Measurements from ENCODE around the gene TBL3. TPM values are rescaled to one million over a fixed set of nuclear protein-coding genes. Genes with fewer than 3 reads are reported as not detected.

The TBL3 gene
- polyA plus RNA-seq, 1 donor from 2014 or later, result 21.4 TPM

DNA sequence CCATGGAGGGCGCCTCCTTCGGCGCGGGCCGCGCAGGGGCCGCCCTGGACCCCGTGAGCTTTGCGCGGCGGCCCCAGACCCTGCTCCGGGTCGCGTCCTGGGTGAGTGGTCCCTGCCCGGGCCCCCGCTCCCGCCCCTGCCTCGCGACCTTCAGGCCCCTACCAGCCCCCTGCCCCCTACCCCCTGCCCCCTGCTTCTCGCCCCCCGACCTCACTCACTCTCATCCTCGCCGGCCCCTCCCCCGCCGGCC is 18.2 kb downstream of the TBL3 start:
- no peak overlapping the region for H3K27ac ChIP-seq (ENCODE audit: low read length)
- H3K9me3 ChIP-seq (ENCODE audit: low read length), result no peaks in the 10 kb centered on the region
- H4K20me1 ChIP-seq (ENCODE audit: insufficient read depth), result no peaks in the 10 kb centered on the region
- H3K79me2 ChIP-seq (replicated peaks; ENCODE audit: insufficient read depth, low read length), result no peaks in the 10 kb centered on the region
- H3K36me3 ChIP-seq (ENCODE audit: insufficient read depth, low read length), result no peaks in the 10 kb centered on the region
- H3K9ac ChIP-seq (ENCODE audit: low read length), result peak overlapping the region; percentile 80
- no peaks in the 10 kb centered on the region for H3F3A ChIP-seq (ENCODE audit: insufficient read depth, low read length, poor library complexity, severe bottlenecking)
- H3K27me3 ChIP-seq (ENCODE audit: insufficient read depth, low read depth, low read length), result peaks cover 21% of the 10 kb centered on the region
- TF ChIP-seq RAD21 (conservative IDR thresholded peaks at IDR 0.05), result no peak
- TF ChIP-seq TAF1 (IDR thresholded peaks at IDR 0.05; ENCODE audit: low read depth), result no peak
- TF ChIP-seq MXI1 (conservative IDR thresholded peaks at IDR 0.05; ENCODE audit: poor library complexity, severe bottlenecking), result no peak
- TF ChIP-seq, protein P1, sequence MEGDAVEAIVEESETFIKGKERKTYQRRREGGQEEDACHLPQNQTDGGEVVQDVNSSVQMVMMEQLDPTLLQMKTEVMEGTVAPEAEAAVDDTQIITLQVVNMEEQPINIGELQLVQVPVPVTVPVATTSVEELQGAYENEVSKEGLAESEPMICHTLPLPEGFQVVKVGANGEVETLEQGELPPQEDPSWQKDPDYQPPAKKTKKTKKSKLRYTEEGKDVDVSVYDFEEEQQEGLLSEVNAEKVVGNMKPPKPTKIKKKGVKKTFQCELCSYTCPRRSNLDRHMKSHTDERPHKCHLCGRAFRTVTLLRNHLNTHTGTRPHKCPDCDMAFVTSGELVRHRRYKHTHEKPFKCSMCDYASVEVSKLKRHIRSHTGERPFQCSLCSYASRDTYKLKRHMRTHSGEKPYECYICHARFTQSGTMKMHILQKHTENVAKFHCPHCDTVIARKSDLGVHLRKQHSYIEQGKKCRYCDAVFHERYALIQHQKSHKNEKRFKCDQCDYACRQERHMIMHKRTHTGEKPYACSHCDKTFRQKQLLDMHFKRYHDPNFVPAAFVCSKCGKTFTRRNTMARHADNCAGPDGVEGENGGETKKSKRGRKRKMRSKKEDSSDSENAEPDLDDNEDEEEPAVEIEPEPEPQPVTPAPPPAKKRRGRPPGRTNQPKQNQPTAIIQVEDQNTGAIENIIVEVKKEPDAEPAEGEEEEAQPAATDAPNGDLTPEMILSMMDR (IDR thresholded peaks at IDR 0.05; ENCODE audit: poor library complexity, severe bottlenecking), result no peak
- no peak overlapping the region for H3K4me2 ChIP-seq (ENCODE audit: low read length)
- peak overlapping the region; percentile 33 for H2AFZ ChIP-seq (ENCODE audit: low read depth, low read length)
- peak overlapping the region; percentile 88 for H3K4me3 ChIP-seq (ENCODE audit: low read length)
- no peaks in the 10 kb centered on the region for H3K9me2 ChIP-seq (ENCODE audit: insufficient read depth, low read length)

DNA sequence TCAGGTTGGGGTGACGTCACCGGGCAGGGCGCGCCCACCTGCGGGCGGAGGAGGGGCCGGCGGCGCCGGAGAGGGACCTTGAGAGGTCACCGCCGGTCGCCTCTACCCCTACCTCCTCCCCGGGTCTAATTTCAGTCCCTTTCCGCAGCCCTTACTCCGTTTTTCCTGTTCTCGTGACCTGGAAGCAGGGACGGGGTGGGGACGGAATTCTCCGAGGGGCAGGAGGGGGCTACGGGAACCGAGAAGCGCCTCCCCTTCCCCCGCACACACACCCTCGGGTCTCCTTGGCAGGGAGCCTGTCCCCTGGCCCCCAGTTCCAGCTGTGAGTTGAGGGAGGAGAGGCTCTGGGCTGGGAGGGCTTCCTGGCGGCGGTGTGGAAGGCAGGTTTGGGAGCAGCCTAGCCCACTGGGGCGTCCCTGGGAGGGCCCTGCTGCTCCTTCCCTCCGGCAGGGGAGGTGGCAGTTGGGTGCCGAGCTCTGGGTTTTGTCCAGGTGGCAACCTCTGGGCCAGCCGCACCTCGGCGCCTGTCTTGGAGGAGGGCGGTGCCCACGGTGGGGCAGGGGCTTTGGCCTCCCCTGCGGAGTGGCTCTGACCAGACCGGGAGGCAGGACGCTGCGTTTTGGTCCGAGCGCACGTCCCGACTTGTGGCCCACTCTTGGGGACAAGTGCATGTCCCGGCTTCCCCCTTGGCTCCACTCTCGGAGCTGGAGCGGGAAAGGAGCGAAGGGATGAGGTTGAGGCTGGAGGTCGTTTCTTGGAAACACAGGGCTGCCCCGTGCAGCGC is 18.7 kb downstream of the TBL3 start:
- Histone ChIP-seq H3K4me3 (ENCODE audit: low read length) (peak overlapping the region; percentile 88), H3K4me2 (ENCODE audit: low read length) (peak overlapping the region; percentile 77), H3K36me3 (ENCODE audit: insufficient read depth, low read length) (no peaks in the 10 kb centered on the region), H3K27me3 (ENCODE audit: insufficient read depth, low read depth, low read length) (peaks cover 21% of the 10 kb centered on the region), H2AFZ (ENCODE audit: low read depth, low read length) (peak overlapping the region; percentile 33), H3K9me2 (ENCODE audit: insufficient read depth, low read length) (no peaks in the 10 kb centered on the region), H3K9ac (ENCODE audit: low read length) (peak overlapping the region; percentile 80), H4K20me1 (ENCODE audit: insufficient read depth) (no peaks in the 10 kb centered on the region), H3K9me3 (ENCODE audit: low read length) (no peaks in the 10 kb centered on the region), H3K79me2 (replicated peaks; ENCODE audit: insufficient read depth, low read length) (no peaks in the 10 kb centered on the region), H3F3A (ENCODE audit: insufficient read depth, low read length, poor library complexity, severe bottlenecking) (no peaks in the 10 kb centered on the region), H3K27ac (ENCODE audit: low read length) (no peak overlapping the region)
- TF ChIP-seq SMC3 (conservative IDR thresholded peaks at IDR 0.05; ENCODE audit: poor library complexity), result no peak
- TF ChIP-seq EP300 (conservative IDR thresholded peaks at IDR 0.05; ENCODE audit: poor library complexity, severe bottlenecking), result no peak
- TF ChIP-seq RAD21 (conservative IDR thresholded peaks at IDR 0.05), result no peak
- TF ChIP-seq, protein P2, sequence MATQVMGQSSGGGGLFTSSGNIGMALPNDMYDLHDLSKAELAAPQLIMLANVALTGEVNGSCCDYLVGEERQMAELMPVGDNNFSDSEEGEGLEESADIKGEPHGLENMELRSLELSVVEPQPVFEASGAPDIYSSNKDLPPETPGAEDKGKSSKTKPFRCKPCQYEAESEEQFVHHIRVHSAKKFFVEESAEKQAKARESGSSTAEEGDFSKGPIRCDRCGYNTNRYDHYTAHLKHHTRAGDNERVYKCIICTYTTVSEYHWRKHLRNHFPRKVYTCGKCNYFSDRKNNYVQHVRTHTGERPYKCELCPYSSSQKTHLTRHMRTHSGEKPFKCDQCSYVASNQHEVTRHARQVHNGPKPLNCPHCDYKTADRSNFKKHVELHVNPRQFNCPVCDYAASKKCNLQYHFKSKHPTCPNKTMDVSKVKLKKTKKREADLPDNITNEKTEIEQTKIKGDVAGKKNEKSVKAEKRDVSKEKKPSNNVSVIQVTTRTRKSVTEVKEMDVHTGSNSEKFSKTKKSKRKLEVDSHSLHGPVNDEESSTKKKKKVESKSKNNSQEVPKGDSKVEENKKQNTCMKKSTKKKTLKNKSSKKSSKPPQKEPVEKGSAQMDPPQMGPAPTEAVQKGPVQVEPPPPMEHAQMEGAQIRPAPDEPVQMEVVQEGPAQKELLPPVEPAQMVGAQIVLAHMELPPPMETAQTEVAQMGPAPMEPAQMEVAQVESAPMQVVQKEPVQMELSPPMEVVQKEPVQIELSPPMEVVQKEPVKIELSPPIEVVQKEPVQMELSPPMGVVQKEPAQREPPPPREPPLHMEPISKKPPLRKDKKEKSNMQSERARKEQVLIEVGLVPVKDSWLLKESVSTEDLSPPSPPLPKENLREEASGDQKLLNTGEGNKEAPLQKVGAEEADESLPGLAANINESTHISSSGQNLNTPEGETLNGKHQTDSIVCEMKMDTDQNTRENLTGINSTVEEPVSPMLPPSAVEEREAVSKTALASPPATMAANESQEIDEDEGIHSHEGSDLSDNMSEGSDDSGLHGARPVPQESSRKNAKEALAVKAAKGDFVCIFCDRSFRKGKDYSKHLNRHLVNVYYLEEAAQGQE (IDR thresholded peaks at IDR 0.05; ENCODE audit: borderline replicate concordance), result peak; percentile 33
- TF ChIP-seq POLR2AphosphoS5 (IDR thresholded peaks at IDR 0.05), result no peak
- TF ChIP-seq TAF1 (IDR thresholded peaks at IDR 0.05; ENCODE audit: low read depth), result peak; percentile 14
- TF ChIP-seq, protein P1 (IDR thresholded peaks at IDR 0.05; ENCODE audit: poor library complexity, severe bottlenecking), result no peak
- no peak for TF ChIP-seq MXI1 (conservative IDR thresholded peaks at IDR 0.05; ENCODE audit: poor library complexity, severe bottlenecking)
- no peak for TF ChIP-seq EZH2 (IDR thresholded peaks at IDR 0.05; ENCODE audit: borderline replicate concordance, insufficient read depth, low read length, poor library complexity, severe bottlenecking)

Data from neural cell (in vitro differentiated cells).